NT2/D1 (cell line): Measurements from ENCODE around the gene NAA80.

Experiments
- SUZ12 ChIP-seq: IDR thresholded peaks from 2 replicates; pipeline ENCODE4 v1.6.1; 2011; ENCODE audit not compliant: insufficient read length, insufficient read depth; ENCODE audit errors: extremely low read depth
- YY1 ChIP-seq: IDR thresholded peaks from 2 replicates; pipeline ENCODE4 v1.6.1; 2011; ENCODE audit not compliant: insufficient read length, insufficient read depth
- ZNF274 ChIP-seq: IDR thresholded peaks from 2 replicates; pipeline ENCODE4 v1.6.1; 2011; ENCODE audit warnings: mild to moderate bottlenecking, low read depth, low read length

DNA sequence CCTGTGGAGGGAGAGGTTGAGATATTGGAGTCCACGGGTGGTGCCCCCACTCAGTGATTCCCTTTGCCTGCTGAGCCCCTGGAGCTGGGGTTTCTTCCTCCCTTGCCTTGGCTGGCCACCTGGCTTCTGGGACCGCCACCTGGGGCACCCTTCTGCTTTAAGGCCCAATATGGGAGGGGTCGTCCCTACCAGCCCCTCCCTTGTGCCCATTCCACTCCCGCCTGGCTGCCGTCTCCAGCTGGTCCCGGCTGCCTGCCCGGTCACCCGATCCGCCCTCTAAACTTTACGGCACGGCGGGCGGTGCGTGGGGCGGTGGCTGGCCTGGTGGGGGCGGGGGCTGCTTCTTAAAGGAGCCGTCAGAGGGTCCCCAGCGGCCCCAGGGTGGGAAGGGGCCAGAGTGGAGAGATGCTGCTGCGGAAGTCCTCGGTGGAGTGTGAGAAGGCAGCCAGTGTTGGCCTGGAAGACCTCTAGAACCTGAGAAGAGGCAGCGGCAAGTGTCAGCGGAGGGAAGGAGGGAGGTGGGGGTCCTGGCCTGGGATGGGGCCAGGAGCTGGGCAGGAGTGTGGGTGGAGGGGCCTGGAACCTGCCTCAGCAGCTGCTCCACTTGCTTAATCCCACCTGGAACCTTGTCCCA lies 31.8 kb downstream of the NAA80 start:
- TF ChIP-seq YY1 (no peak), SUZ12 (no peak), ZNF274 (no peak)
